ENCODE results near the gene CAMK1D.

- TF ChIP-seq EP300 (IDR thresholded peaks at IDR 0.05) (no peak), CEBPB (IDR thresholded peaks at IDR 0.05) (no peak), POLR2A (IDR thresholded peaks at IDR 0.05; ENCODE audit: low read length) (no peak), ZFP36 (IDR thresholded peaks at IDR 0.05; ENCODE audit: borderline replicate concordance, partially characterized antibody) (no peak), REST (IDR thresholded peaks at IDR 0.05) (no peak), RAD21 (conservative IDR thresholded peaks at IDR 0.05 in 1 of 2, IDR thresholded peaks at IDR 0.05 in 1 of 2) (no peak), KDM5A (IDR thresholded peaks at IDR 0.05) (no peak), HDAC2 (IDR thresholded peaks at IDR 0.05) (no peak), ESRRA (IDR thresholded peaks at IDR 0.05; ENCODE audit: borderline replicate concordance, low read length) (no peak)
- TF ChIP-seq, protein P1, sequence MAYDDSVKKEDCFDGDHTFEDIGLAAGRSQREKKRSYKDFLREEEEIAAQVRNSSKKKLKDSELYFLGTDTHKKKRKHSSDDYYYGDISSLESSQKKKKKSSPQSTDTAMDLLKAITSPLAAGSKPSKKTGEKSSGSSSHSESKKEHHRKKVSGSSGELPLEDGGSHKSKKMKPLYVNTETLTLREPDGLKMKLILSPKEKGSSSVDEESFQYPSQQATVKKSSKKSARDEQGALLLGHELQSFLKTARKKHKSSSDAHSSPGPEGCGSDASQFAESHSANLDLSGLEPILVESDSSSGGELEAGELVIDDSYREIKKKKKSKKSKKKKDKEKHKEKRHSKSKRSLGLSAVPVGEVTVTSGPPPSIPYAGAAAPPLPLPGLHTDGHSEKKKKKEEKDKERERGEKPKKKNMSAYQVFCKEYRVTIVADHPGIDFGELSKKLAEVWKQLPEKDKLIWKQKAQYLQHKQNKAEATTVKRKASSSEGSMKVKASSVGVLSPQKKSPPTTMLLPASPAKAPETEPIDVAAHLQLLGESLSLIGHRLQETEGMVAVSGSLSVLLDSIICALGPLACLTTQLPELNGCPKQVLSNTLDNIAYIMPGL (CRISPR knock-in tag; IDR thresholded peaks at IDR 0.05; ENCODE audit: borderline replicate concordance), result no peak
- TF ChIP-seq, protein P2, sequence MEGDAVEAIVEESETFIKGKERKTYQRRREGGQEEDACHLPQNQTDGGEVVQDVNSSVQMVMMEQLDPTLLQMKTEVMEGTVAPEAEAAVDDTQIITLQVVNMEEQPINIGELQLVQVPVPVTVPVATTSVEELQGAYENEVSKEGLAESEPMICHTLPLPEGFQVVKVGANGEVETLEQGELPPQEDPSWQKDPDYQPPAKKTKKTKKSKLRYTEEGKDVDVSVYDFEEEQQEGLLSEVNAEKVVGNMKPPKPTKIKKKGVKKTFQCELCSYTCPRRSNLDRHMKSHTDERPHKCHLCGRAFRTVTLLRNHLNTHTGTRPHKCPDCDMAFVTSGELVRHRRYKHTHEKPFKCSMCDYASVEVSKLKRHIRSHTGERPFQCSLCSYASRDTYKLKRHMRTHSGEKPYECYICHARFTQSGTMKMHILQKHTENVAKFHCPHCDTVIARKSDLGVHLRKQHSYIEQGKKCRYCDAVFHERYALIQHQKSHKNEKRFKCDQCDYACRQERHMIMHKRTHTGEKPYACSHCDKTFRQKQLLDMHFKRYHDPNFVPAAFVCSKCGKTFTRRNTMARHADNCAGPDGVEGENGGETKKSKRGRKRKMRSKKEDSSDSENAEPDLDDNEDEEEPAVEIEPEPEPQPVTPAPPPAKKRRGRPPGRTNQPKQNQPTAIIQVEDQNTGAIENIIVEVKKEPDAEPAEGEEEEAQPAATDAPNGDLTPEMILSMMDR (IDR thresholded peaks at IDR 0.05), result no peak
Observed at GRCh38 chr10:12834116-12834665, 484.8 kb downstream of the CAMK1D start.
